Thyroid gland (tissue), 4 donors: ENCODE results near the gene SAT1.

Experiments
- POLR2A ChIP-seq, 2 donors: fragments of 450-650 bp; IDR thresholded peaks; one replicate each; pipeline ENCODE4 v1.6.1; 2017; ENCODE audit warnings: antibody characterized with exemption in 2 of 2, mild to moderate bottlenecking in 2 of 2, moderate library complexity in 1 of 2
- TF ChIP-seq, protein P1 (sequence below), 6 experiments: fragments of 200-600 bp in 3 of 6; fragments of 450-650 bp in 3 of 6; sonication (generic) in 3 of 6; IDR thresholded peaks; one replicate each; pipeline ENCODE4 v1.5.1; 2016 to 2019; ENCODE audit warnings: antibody characterized with exemption in 6 of 6, mild to moderate bottlenecking in 2 of 6, inconsistent platforms in 1 of 6, moderate library complexity in 1 of 6

DNA sequence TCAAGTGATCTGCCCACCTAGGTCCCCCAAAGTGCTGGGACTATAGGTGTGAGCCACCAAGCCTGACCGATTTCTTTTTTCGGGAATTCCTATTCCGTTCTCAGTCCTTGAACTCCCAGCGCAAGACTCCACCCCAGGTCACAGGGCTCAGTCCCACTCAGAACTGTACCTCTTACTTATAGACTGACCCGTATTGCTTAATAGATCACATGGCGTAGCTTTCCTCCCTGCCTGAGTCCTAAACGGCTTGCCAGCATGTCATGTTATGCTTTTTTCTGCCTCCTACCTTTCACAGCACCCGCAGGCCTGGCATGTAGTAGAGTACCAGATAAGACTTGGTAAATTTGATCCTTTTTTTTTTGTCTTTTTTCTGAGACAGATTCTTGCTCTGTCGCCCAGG, 22.4 kb downstream of the SAT1 start:
- TF ChIP-seq, protein P1, sequence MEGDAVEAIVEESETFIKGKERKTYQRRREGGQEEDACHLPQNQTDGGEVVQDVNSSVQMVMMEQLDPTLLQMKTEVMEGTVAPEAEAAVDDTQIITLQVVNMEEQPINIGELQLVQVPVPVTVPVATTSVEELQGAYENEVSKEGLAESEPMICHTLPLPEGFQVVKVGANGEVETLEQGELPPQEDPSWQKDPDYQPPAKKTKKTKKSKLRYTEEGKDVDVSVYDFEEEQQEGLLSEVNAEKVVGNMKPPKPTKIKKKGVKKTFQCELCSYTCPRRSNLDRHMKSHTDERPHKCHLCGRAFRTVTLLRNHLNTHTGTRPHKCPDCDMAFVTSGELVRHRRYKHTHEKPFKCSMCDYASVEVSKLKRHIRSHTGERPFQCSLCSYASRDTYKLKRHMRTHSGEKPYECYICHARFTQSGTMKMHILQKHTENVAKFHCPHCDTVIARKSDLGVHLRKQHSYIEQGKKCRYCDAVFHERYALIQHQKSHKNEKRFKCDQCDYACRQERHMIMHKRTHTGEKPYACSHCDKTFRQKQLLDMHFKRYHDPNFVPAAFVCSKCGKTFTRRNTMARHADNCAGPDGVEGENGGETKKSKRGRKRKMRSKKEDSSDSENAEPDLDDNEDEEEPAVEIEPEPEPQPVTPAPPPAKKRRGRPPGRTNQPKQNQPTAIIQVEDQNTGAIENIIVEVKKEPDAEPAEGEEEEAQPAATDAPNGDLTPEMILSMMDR (IDR thresholded peaks at IDR 0.05): no peak
- TF ChIP-seq POLR2A (IDR thresholded peaks at IDR 0.05): no peak
